ENCODE measurements around the gene RENBP. TPM values are rescaled to one million over a fixed set of nuclear protein-coding genes. Genes with fewer than 3 reads are reported as not detected.

RENBP gene
- total and polyA plus RNA-seq, 9 of the 15 experiments (the other 6 are each of a cell fraction or from before 2014, with no cell fraction given) = 0.07 to 14.8 (median 10.6) TPM; not detected in 1

- no peak for TF ChIP-seq ZNF407 (IDR thresholded peaks at IDR 0.05; ENCODE audit: low read depth)
- TF ChIP-seq POLR2G (IDR thresholded peaks at IDR 0.05; ENCODE audit: low read depth, low read length) = peak; percentile 16
- TF ChIP-seq KDM4B (IDR thresholded peaks at IDR 0.05; ENCODE audit: borderline replicate concordance in 2 of 2, low read depth in 1 of 2) = no peak
- no peak for TF ChIP-seq IRF2 (CRISPR knock-in tag; IDR thresholded peaks at IDR 0.05)
- TF ChIP-seq CHD2 (IDR thresholded peaks at IDR 0.05; ENCODE audit: low read depth, low read length) = no peak
- no peak for TF ChIP-seq MTA3 (IDR thresholded peaks at IDR 0.05; ENCODE audit: borderline replicate concordance)
- TF ChIP-seq MEF2A (IDR thresholded peaks at IDR 0.05; ENCODE audit: control insufficient read depth, low read depth, low read length) = no peak
- TF ChIP-seq EWSR1 (IDR thresholded peaks at IDR 0.05; ENCODE audit: borderline replicate concordance, low read depth, partially characterized antibody) = no peak
Measured at GRCh38 chrX:153948847-153949805, 4.7 kb upstream of the RENBP start (continued).
